ENCODE results near the gene B3GAT1.

B3GAT1 gene

GRCh38 chr11:134383576-134384221 lies 28.3 kb downstream of the B3GAT1 start:
- H3K27ac ChIP-seq: no peak overlapping the region
- no peak for TF ChIP-seq CTCF (IDR thresholded peaks at IDR 0.05)
- TF ChIP-seq ZFX (IDR thresholded peaks at IDR 0.05; ENCODE audit: borderline replicate concordance): no peak

GRCh38 chr11:134382830-134383229 lies 29.2 kb downstream of the B3GAT1 start:
- TF ChIP-seq CTCF (IDR thresholded peaks at IDR 0.05) (no peak), ZFX (IDR thresholded peaks at IDR 0.05; ENCODE audit: borderline replicate concordance) (no peak)
- H3K27ac ChIP-seq: no peak overlapping the region

GRCh38 chr11:134382257-134382656 lies 29.8 kb downstream of the B3GAT1 start:
- no peak for TF ChIP-seq ZFX (IDR thresholded peaks at IDR 0.05; ENCODE audit: borderline replicate concordance)
- TF ChIP-seq CTCF (IDR thresholded peaks at IDR 0.05): no peak
- no peak overlapping the region for H3K27ac ChIP-seq

GRCh38 chr11:134380785-134381184 lies 31.3 kb downstream of the B3GAT1 start:
- H3K27ac ChIP-seq: no peak overlapping the region
- TF ChIP-seq ZFX (IDR thresholded peaks at IDR 0.05; ENCODE audit: borderline replicate concordance) (no peak), CTCF (IDR thresholded peaks at IDR 0.05) (no peak)

- TF ChIP-seq CTCF (IDR thresholded peaks at IDR 0.05) (no peak), ZFX (IDR thresholded peaks at IDR 0.05; ENCODE audit: borderline replicate concordance) (no peak)
- H3K27ac ChIP-seq: no peak overlapping the region
These were observed 31.8 kb downstream of the B3GAT1 start for GRCh38 chr11:134380229-134380628.

- TF ChIP-seq ZFX (IDR thresholded peaks at IDR 0.05; ENCODE audit: borderline replicate concordance) (no peak), CTCF (IDR thresholded peaks at IDR 0.05) (no peak)
- no peak overlapping the region for H3K27ac ChIP-seq
These were observed 32.8 kb downstream of the B3GAT1 start for GRCh38 chr11:134379241-134379640.

GRCh38 chr11:134377876-134378275 lies 34.2 kb downstream of the B3GAT1 start:
- TF ChIP-seq ZFX (IDR thresholded peaks at IDR 0.05; ENCODE audit: borderline replicate concordance) (no peak), CTCF (IDR thresholded peaks at IDR 0.05) (no peak)
- H3K27ac ChIP-seq: no peak overlapping the region
